LHCN-M2 (cell line): ENCODE data around the gene CTIF. TPM values are rescaled to one million over a fixed set of nuclear protein-coding genes. Genes with fewer than 3 reads are reported as not detected.

Source experiments
- DNase-seq: peaks from one replicate; pipeline ENCODE4 v3.0.0-alpha.2; 2012; ENCODE audit warnings: low read depth
- total RNA-seq: library from RNA; depleted of rRNA; stranded (reverse); fragments of >200 nt; gene quantifications from 2 replicates; pipeline ENCODE4 v1.2.3, GENCODE V29; 2014

The CTIF gene
- total RNA-seq, 1 experiment from 2014 or later: 18.1 TPM

GRCh38 chr18:48574667-48575300 is 36.0 kb downstream of the CTIF start:
- no peak for DNase-seq

DNA sequence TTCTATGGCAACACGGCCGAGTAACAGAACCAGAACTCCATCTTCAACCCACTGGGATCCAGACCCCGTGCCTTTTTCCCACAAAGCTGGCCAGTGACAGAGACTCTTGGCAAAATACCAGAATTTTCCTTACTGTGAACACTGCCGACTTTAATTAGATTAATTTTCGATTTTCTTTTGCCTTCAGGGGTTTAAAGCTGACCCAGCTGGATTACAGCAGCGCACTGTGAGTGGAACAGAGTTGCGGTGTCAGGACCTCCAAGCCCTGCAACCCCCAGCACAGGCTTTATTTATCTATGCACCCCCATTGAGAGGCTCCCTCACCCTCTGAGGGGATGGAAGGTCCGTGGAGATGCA is 36.4 kb downstream of the CTIF start:
- no peak for DNase-seq

DNA sequence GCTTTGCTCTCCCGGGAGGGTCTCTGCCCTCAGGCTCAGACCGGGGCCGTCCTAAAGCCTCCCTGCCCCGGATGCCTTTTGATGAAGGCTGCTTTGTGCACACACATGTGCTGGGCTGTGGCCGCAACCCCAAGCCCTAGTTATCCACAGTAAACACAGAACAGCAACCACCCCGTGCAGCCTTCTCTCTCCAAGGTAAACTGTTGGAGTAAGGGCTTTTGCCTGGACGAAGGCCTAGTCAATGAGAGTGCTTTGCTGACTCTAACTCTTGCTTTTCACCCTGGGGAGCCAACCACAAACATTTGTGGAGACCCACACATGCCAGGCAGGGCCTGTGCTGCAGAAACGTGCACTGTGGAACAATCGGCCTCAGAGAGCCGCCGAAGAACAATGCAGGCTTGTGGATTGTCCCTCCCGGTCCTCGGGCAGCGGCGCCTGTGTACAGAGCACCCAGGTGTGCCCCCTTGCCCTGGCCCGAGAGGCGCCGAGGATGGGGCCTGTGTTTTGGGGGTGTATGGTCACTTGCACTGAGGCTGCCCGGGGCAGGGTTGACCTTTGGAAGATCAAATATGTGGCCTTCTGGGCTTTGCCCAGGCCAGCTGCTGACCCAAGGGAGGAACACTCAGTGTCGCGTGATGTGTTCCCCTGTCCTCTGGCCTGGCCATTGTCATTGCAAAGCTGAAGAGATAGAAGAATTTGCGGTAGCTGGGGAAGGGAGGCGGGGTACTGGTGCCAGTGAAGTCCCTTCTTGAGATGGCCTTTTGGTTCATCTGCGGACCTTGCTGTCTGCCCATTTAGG is 37.0 kb downstream of the CTIF start:
- DNase-seq: no peak

GRCh38 chr18:48576457-48576771 is 37.6 kb downstream of the CTIF start:
- no peak for DNase-seq

- DNase-seq: no peak
Measured at GRCh38 chr18:48577478-48578190, 38.8 kb downstream of the CTIF start.

- DNase-seq: no peak
Measured at GRCh38 chr18:48578289-48578688, 39.5 kb downstream of the CTIF start.

DNA sequence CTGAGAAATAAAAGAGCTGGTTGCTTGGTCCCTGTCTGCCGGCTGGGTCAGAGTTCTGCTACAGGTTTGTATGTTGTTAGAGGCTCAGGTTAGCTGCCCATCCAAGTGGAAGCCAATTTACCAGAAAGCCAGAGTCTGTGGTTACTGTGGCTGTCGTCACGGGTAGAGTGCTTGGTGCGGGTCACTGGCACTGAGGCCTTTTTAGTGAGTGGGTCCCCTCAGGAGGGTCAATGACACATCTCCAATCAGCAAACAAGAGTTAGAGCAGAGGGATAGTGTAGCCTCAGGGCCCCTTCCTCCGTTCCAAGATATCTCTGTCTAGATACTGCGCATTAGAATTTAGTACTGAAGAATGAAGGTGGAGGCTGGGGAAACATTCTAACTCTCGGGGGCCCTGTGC is 41.2 kb downstream of the CTIF start:
- no peak for DNase-seq

- DNase-seq: no peak
Measured at GRCh38 chr18:48580782-48581181, 42.0 kb downstream of the CTIF start.

- DNase-seq: no peak
Measured at GRCh38 chr18:48581206-48581605, 42.4 kb downstream of the CTIF start.

DNA sequence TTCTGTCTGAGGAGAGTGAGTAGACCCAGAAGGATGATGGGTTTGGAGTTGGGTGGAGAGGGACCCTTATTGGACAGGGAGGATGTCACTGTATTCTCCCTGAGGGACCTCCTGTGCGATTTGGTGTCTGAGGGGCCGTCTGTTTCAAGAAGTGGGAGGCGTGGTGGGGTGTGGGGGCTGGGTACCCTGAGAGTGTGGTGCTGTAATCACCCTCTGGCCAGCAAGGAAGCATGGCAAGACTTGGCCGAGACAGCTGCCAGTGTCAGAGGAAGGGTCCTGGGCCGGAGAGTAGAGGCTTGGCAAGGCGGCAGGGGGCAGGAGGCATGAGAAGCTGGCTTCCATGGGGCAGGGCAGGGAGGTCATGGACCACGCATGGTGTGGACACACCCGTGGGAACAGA is 43.1 kb downstream of the CTIF start:
- no peak for DNase-seq

DNA sequence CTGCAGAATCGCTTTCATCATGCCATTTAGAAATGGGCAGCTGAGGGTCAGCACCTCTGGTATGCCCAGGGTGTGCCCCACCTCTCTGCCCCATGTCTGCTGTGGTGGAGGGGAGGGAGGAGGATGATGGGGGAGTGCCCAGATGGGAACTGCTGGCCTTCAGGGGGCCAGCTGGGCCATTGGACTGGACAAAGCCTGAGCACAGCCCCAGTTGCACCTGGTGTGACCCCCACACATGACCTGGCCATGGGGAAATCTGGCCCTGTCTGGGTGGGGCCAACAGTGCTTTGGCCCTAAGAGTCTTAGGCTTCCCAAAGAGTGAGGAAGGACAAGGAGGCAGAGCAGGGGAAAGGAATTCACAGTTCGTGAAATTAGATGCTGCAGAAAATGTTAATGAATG is 44.1 kb downstream of the CTIF start:
- DNase-seq: no peak

GRCh38 chr18:48583573-48583972 is 44.7 kb downstream of the CTIF start:
- DNase-seq: no peak

DNA sequence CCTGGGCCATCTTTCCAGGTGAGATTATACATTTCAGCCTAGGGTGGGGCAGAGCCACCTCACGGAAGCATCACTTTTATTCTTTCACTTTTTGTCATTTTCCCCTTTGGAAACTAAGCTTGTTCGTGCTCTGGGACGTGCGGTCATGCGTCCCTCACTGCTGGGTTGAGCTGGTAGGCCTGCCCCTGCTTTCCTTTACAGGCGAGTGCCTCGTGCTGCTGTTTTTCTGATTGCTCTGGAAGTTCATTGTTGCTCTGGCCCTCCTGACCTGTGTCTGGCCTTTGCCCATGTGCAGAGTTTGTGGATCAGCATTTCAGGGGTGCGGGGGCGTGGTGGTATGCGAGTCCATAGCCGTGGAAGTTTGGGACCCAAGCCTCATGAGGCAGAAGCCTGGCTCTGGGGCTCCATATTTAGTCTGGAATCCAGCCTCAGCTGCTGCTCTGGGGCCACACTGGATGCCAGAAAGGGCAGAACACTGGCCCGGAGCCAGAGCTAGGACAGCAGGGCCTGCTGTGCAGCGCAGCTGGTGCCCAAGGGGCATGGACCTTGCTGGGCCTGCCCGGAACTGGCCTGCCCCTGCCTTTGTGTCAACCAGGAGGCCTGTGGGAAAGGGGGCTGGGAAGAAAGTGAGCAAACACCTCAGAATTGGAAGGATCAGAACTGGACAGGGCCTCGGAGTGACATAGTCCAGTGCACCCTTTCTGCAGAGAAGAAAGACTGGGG is 51.1 kb downstream of the CTIF start:
- peak; percentile 70 for DNase-seq

- peak; percentile 73 for DNase-seq
Measured at GRCh38 chr18:48590678-48591077, 51.8 kb downstream of the CTIF start.

GRCh38 chr18:48592540-48593171 is 53.8 kb downstream of the CTIF start:
- no peak for DNase-seq

DNA sequence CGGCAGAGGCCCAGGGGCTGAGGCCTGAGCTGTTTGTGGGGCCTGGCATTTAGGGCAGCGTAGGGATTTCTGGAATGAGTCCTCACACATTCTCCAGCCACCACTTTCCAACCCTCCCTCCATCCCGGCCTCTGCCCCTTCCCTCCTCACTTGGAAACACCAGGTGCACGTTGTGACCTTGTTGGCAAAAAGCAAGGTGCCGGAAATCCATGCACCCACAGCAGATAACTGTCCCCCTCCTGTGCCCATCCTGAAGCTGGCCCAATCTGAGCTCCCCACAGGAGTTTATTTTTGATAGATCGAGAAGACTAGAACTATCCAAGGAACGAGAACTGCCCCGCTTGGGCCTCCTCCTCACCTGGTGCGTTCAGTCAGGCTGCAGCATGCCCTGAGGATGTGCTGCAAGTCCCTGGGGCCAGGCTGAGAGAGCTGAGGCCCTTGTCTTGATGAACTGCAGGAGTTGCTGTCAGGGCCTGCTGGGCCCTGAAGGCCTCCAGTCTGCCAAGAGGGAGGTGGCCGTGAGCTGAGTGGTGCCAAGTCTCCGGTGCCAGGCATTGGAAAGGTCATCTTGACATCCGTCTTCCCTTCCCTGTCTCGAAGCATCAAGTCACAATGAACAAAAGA is 55.8 kb downstream of the CTIF start:
- no peak for DNase-seq

GRCh38 chr18:48595703-48596218 is 56.9 kb downstream of the CTIF start:
- no peak for DNase-seq

- no peak for DNase-seq
Measured at GRCh38 chr18:48597110-48597509, 58.3 kb downstream of the CTIF start.

- DNase-seq: no peak
Measured at GRCh38 chr18:48597671-48598070, 58.8 kb downstream of the CTIF start.

DNA sequence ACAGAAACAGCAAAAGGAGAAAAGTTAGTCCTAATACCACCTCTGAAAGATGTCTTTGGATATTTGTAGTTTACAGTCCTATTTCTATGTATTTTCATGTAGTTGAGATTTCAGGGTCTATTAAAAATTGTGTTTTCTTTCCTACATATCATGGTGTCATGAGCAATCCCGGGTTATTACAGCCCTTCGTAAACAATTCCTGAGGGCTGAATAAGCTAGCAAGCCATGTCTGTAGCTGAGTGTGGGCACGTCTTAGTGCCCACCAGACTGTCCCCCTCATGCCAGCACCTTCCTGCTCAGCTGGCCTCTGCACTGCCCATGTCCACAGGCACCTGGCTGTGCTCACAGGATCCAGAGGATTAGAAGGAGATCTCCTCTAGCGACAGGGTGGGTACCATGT is 60.6 kb downstream of the CTIF start:
- DNase-seq: no peak

DNA sequence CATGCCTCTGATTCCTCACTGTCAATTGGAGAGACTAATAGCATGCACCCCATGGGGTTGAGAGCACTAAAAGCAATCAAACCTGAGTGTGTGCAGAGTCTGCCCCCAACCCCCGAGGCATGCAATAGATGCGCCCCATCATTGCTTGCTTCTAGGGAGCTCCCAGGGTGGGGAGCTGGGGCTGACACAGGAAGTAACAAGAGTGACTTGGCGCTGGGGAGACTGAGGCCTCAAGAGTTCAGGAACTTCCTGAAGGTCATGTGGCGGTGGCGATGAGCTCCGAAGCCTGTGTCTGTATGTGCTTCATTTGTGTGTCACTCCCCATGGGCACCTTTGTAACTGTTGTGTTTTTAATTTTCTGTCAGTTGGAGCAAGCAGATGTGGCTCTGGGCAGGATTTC is 61.2 kb downstream of the CTIF start:
- no peak for DNase-seq
